Measurements from ENCODE around the gene ZNF568.

The ZNF568 gene

GRCh38 chr19:36999313-36999712 is 83.2 kb downstream of the ZNF568 start:
- no peaks in the 10 kb centered on the region for H3K27me3 ChIP-seq (replicated peaks in 2 of 5; ENCODE audit: control insufficient read depth in 4 of 5, insufficient read depth in 5 of 5, low read length in 4 of 5)
- no peaks in the 10 kb centered on the region for H3K4me1 ChIP-seq (ENCODE audit: control extremely low read depth in 1 of 4, control insufficient read depth in 4 of 4, insufficient read depth in 4 of 4, low read length in 3 of 4)
- peaks cover 0 to 34% (median 21%) of the 10 kb centered on the region in 4 experiments for H3K36me3 ChIP-seq (ENCODE audit: control insufficient read depth in 4 of 4, insufficient read depth in 4 of 4, low read length in 3 of 4)
- ChIA-PET POLR2A (no interaction called here), CTCF (no interaction called here)
- WGBS (ENCODE audit: insufficient coverage), result 83% methylated on average over 1 of the region's 2 CpGs
- no peak overlapping the region for H3K4me3 ChIP-seq (ENCODE audit: control insufficient read depth in 1 of 7, extremely low read depth in 1 of 7, insufficient read depth in 4 of 7, low read depth in 2 of 7, low read length in 6 of 7)
- DNase-seq, result no peak
- peaks cover 7 to 38% (median 22%) of the 10 kb centered on the region in 5 experiments for H3K9me3 ChIP-seq (ENCODE audit: control extremely low read depth in 1 of 5, control insufficient read depth in 4 of 5, insufficient read depth in 2 of 5, low read depth in 1 of 5, low read length in 4 of 5)
- no peak overlapping the region for H3K27ac ChIP-seq (ENCODE audit: insufficient read depth in 1 of 2, low read depth in 1 of 2, low read length in 2 of 2, poor library complexity in 1 of 2, severe bottlenecking in 2 of 2)

- peak overlapping the region in 1 of 2 experiments; percentile 29 for H3K27ac ChIP-seq (ENCODE audit: insufficient read depth in 1 of 2, low read depth in 1 of 2, low read length in 2 of 2, poor library complexity in 1 of 2, severe bottlenecking in 2 of 2)
- H3K9me3 ChIP-seq (ENCODE audit: control extremely low read depth in 1 of 5, control insufficient read depth in 4 of 5, insufficient read depth in 2 of 5, low read depth in 1 of 5, low read length in 4 of 5), result peaks cover 0 to 57% (median 45%) of the 10 kb centered on the region in 5 experiments
- ChIA-PET CTCF (no interaction called here), POLR2A (no interaction called here)
- H3K36me3 ChIP-seq (ENCODE audit: control insufficient read depth in 4 of 4, insufficient read depth in 4 of 4, low read length in 3 of 4), result peaks cover 0 to 16% (median under 1%) of the 10 kb centered on the region in 4 experiments
- H3K4me1 ChIP-seq (ENCODE audit: control extremely low read depth in 1 of 4, control insufficient read depth in 4 of 4, insufficient read depth in 4 of 4, low read length in 3 of 4), result peaks cover 0 to 9% (median 0%) of the 10 kb centered on the region in 4 experiments
- 9% methylated on average over 43 of the region's 48 CpGs for WGBS (ENCODE audit: insufficient coverage)
- peak; percentile 44 to 82 (median 80) for DNase-seq
- no peaks in the 10 kb centered on the region for H3K27me3 ChIP-seq (replicated peaks in 2 of 5; ENCODE audit: control insufficient read depth in 4 of 5, insufficient read depth in 5 of 5, low read length in 4 of 5)
- H3K4me3 ChIP-seq (ENCODE audit: control insufficient read depth in 1 of 7, extremely low read depth in 1 of 7, insufficient read depth in 4 of 7, low read depth in 2 of 7, low read length in 6 of 7), result peak overlapping the region; percentile 37 to 86 (median 68)
These were observed 91.6 kb downstream of the ZNF568 start for GRCh38 chr19:37007587-37008220.

GRCh38 chr19:37009871-37010270 is 93.7 kb downstream of the ZNF568 start:
- H3K36me3 ChIP-seq (ENCODE audit: control insufficient read depth in 4 of 4, insufficient read depth in 4 of 4, low read length in 3 of 4), result peaks cover 0 to 23% (median under 1%) of the 10 kb centered on the region in 4 experiments
- CTCF ChIA-PET, result no interaction called here
- peaks cover 0 to 69% (median 67%) of the 10 kb centered on the region in 5 experiments for H3K9me3 ChIP-seq (ENCODE audit: control extremely low read depth in 1 of 5, control insufficient read depth in 4 of 5, insufficient read depth in 2 of 5, low read depth in 1 of 5, low read length in 4 of 5)
- no peaks in the 10 kb centered on the region for H3K27me3 ChIP-seq (replicated peaks in 2 of 5; ENCODE audit: control insufficient read depth in 4 of 5, insufficient read depth in 5 of 5, low read length in 4 of 5)
- DNase-seq, result no peak
- H3K4me3 ChIP-seq (ENCODE audit: control insufficient read depth in 1 of 7, extremely low read depth in 1 of 7, insufficient read depth in 4 of 7, low read depth in 2 of 7, low read length in 6 of 7), result no peak overlapping the region
- peaks cover 0 to 9% (median 0%) of the 10 kb centered on the region in 4 experiments for H3K4me1 ChIP-seq (ENCODE audit: control extremely low read depth in 1 of 4, control insufficient read depth in 4 of 4, insufficient read depth in 4 of 4, low read length in 3 of 4)
- POLR2A ChIA-PET, result no interaction called here
- no peak overlapping the region for H3K27ac ChIP-seq (ENCODE audit: insufficient read depth in 1 of 2, low read depth in 1 of 2, low read length in 2 of 2, poor library complexity in 1 of 2, severe bottlenecking in 2 of 2)
- WGBS (ENCODE audit: insufficient coverage), result 99% methylated on average over 28 of the region's 28 CpGs

- 98% methylated on average over 37 of the region's 41 CpGs for WGBS (ENCODE audit: insufficient coverage)
- ChIA-PET CTCF (no interaction called here), POLR2A (no interaction called here)
- Histone ChIP-seq H3K4me1 (ENCODE audit: control extremely low read depth in 1 of 4, control insufficient read depth in 4 of 4, insufficient read depth in 4 of 4, low read length in 3 of 4) (peaks cover 0 to 8% (median 0%) of the 10 kb centered on the region in 4 experiments), H3K36me3 (ENCODE audit: control insufficient read depth in 4 of 4, insufficient read depth in 4 of 4, low read length in 3 of 4) (peaks cover 0 to 32% (median under 1%) of the 10 kb centered on the region in 4 experiments), H3K4me3 (ENCODE audit: control insufficient read depth in 1 of 7, extremely low read depth in 1 of 7, insufficient read depth in 4 of 7, low read depth in 2 of 7, low read length in 6 of 7) (no peak overlapping the region), H3K27me3 (replicated peaks in 2 of 5; ENCODE audit: control insufficient read depth in 4 of 5, insufficient read depth in 5 of 5, low read length in 4 of 5) (no peaks in the 10 kb centered on the region), H3K9me3 (ENCODE audit: control extremely low read depth in 1 of 5, control insufficient read depth in 4 of 5, insufficient read depth in 2 of 5, low read depth in 1 of 5, low read length in 4 of 5) (peaks cover 3 to 92% (median 88%) of the 10 kb centered on the region in 5 experiments), H3K27ac (ENCODE audit: insufficient read depth in 1 of 2, low read depth in 1 of 2, low read length in 2 of 2, poor library complexity in 1 of 2, severe bottlenecking in 2 of 2) (no peak overlapping the region)
- no peak for DNase-seq
These were observed 96.1 kb downstream of the ZNF568 start for GRCh38 chr19:37012093-37012745.

GRCh38 chr19:37014456-37014855 is 98.3 kb downstream of the ZNF568 start:
- CTCF ChIA-PET, result no interaction called here
- Histone ChIP-seq H3K36me3 (ENCODE audit: control insufficient read depth in 4 of 4, insufficient read depth in 4 of 4, low read length in 3 of 4) (peaks cover 0 to 32% (median under 1%) of the 10 kb centered on the region in 4 experiments), H3K4me3 (ENCODE audit: control insufficient read depth in 1 of 7, extremely low read depth in 1 of 7, insufficient read depth in 4 of 7, low read depth in 2 of 7, low read length in 6 of 7) (no peak overlapping the region), H3K4me1 (ENCODE audit: control extremely low read depth in 1 of 4, control insufficient read depth in 4 of 4, insufficient read depth in 4 of 4, low read length in 3 of 4) (no peaks in the 10 kb centered on the region), H3K9me3 (ENCODE audit: control extremely low read depth in 1 of 5, control insufficient read depth in 4 of 5, insufficient read depth in 2 of 5, low read depth in 1 of 5, low read length in 4 of 5) (peaks cover 4 to 94% (median 77%) of the 10 kb centered on the region in 5 experiments), H3K27ac (ENCODE audit: insufficient read depth in 1 of 2, low read depth in 1 of 2, low read length in 2 of 2, poor library complexity in 1 of 2, severe bottlenecking in 2 of 2) (no peak overlapping the region), H3K27me3 (replicated peaks in 2 of 5; ENCODE audit: control insufficient read depth in 4 of 5, insufficient read depth in 5 of 5, low read length in 4 of 5) (no peaks in the 10 kb centered on the region)
- POLR2A ChIA-PET, result no interaction called here
- WGBS (ENCODE audit: insufficient coverage), result 96% methylated on average over 22 of the region's 23 CpGs
- DNase-seq, result no peak

DNA sequence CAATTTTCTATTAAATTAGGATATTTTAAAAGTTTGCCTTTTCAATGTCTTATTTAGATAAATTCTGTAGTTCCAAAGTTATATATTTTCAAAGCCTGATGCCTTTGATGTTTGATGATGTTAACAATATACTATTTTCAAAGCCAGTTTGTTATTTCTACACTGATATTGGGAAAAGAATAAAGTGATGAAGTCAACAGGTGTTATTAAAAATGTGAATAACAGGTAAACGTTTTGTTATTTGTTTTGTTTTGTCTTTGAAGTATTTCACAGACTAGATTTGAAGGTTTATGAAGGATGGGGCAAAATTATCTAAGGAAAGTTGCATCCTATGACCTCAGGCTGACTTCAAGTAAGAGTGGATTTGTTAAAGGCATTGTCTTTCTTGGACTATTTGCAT is 129.0 kb downstream of the ZNF568 start:
- DNase-seq, result no peak
- Histone ChIP-seq H3K27me3 (replicated peaks in 2 of 5; ENCODE audit: control insufficient read depth in 4 of 5, insufficient read depth in 5 of 5, low read length in 4 of 5) (no peaks in the 10 kb centered on the region), H3K4me1 (ENCODE audit: control extremely low read depth in 1 of 4, control insufficient read depth in 4 of 4, insufficient read depth in 4 of 4, low read length in 3 of 4) (no peaks in the 10 kb centered on the region), H3K27ac (ENCODE audit: insufficient read depth in 1 of 2, low read depth in 1 of 2, low read length in 2 of 2, poor library complexity in 1 of 2, severe bottlenecking in 2 of 2) (no peak overlapping the region), H3K9me3 (ENCODE audit: control extremely low read depth in 1 of 5, control insufficient read depth in 4 of 5, insufficient read depth in 2 of 5, low read depth in 1 of 5, low read length in 4 of 5) (peaks cover 0 to 29% (median 12%) of the 10 kb centered on the region in 5 experiments), H3K4me3 (ENCODE audit: control insufficient read depth in 1 of 7, extremely low read depth in 1 of 7, insufficient read depth in 4 of 7, low read depth in 2 of 7, low read length in 6 of 7) (no peak overlapping the region), H3K36me3 (ENCODE audit: control insufficient read depth in 4 of 4, insufficient read depth in 4 of 4, low read length in 3 of 4) (no peaks in the 10 kb centered on the region)
- POLR2A ChIA-PET, result no interaction called here
- 73% methylated on average over 1 of the region's 1 CpG for WGBS (ENCODE audit: insufficient coverage)
- CTCF ChIA-PET, result no interaction called here

Measured in common myeloid progenitor, CD34-positive (primary cell).